Amniotic epithelial cell (primary cell): ENCODE measurements around the gene EIF4G3.
A peak's percentile ranks its signal among the peaks of the same experiment; 100 is the strongest.

Experiments used
- DNase-seq: peaks from one replicate; pipeline ENCODE4 v3.0.0-alpha.2; 2010; ENCODE audit warnings: low read depth

The EIF4G3 gene

DNA sequence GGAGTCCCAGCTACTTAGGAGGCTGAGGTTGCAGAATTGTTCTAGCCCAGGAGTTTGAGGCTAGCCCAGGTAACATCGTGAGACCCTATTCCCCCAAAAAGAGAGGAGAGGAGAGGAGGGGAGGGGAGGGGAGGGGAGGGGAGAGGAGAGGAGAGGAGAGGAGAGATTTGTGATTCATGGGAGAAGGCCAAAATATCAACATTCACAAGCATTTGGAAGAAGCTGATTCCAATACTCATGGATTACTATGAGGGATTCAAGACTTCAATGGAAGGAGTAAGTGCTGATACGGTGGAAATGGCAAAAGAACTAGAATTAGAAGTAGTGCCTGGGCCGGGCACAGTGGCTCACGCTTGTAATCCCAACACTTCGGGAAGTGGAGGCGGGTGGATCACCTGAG lies 187.8 kb downstream of the EIF4G3 start:
- no peak for DNase-seq

DNA sequence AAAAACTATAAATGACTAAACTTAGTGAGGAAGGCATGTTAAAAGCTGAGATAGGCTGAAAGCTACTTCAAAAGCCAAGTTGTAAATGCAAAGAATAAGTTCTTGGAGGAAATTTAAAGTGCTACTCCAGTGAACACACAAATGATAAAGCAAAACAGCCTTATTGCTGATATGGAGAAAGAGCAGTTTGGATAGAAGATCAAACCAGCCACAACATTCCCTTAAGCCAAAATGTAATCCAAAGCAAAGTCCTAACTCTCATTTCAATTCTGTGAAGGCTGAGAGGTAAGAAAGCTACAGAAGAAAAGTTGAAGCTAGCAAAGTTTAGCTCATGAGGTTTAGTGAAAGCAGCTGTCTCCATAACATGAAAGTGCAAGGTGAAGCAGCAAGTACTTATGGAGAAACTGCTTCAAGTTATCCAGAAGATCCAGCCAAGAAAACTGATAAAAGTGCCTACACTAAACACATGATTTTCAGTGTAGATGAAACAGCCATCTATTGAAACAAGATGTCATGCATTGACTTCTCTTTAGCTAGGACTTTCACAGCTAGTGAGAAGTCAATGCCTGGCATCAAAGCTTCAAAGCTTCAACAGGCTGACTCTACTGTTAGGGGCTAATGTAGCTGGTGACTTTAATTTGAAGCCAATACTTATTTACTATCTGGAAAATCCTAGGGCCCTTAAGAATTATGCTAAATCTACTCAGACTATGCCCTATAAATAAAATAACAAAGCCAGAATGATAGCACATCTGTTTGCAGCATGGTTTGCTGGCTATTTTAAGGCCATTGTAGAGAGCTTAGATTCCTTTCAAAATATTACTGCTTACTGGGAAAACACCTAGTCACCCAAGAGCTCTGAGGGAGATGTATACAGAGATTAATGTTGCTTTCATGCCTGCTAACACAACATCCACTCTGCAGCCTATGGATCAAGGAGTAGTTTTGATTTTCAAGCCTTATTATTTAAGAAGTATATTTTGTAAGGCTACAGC lies 188.6 kb downstream of the EIF4G3 start:
- DNase-seq = peak; percentile 24

DNA sequence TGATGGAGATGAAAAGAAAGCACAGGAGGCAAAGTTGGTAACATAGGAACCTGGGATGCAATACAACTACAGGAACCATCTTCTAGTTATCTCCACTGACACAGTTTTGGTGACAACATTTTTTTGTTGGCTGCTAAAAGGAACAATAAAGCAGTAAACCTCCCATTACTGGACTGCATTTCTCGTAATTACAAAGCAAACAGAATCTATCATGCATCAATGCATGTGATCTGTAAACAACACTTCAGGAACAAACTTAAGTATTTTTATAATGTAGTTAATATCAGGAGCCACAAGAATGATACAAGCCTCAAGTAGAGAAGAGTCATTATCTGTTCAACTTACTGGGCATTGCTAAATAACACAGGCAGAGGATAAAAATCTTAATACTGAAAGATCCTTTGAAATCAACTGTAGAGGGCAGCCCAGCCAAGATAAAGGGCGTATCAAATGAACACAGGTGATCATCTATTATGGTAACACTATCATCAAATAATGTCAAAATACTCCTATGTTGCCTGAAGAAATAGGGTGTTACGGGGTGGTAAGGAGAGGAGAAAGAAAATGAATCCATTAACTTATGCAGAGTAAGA lies 193.3 kb downstream of the EIF4G3 start:
- peak; percentile 10 for DNase-seq

DNA sequence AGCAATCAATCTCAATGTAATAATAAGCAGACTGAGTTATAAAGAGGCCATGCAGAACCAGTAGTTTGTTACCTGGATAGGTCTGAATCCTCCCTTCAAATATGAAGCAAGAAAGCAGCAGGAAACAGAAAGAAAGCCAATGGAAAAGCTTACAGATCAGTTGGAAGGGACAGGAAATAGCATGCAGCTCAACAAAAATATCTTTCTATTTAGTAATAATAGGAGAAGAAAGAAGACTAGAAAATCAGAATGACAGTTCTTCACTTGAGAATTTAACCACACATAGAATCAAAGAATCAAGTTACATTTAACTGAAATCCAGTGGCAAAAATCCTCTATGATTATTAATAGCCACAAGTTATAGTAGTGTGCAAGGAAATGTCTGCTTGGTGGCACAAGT lies 194.4 kb downstream of the EIF4G3 start:
- no peak for DNase-seq

DNA sequence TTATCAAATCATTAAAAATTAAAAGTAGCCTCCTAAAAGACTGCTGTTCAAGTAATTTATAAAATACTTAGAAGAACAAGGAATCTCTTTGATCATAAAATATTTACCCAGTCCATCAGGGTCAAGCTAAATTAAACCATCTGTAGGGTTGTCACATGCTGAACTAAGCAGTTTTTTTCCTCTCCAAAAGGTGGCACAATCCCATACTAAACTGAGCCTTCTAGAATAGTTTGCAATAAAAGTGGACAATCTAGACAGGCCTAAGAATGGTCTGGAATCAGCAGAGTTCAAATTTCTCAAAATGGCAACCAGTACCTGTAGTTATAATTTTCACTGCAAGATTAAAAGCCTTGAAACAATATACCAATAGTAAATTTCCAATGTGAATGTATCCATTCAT lies 194.8 kb downstream of the EIF4G3 start:
- peak; percentile 47 for DNase-seq

DNA sequence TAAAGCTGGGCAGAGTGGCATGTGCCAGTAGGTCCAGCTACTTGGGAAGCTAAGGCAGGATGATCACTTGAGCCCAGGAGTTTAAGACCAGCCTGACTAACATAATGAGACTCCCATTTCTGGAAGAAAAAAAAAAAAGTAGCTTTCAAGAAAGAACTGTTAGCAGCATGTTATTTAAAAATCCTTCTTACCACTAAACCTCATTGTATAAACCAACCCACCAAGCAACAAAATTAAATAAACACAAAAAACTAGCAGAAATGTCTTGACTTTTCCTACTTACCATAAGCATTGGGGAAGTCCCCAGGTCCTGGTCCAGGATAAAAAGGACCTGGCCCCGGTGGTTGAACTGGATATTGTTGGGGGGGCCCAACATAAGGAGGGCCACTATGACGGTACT lies 196.6 kb downstream of the EIF4G3 start:
- no peak for DNase-seq

DNA sequence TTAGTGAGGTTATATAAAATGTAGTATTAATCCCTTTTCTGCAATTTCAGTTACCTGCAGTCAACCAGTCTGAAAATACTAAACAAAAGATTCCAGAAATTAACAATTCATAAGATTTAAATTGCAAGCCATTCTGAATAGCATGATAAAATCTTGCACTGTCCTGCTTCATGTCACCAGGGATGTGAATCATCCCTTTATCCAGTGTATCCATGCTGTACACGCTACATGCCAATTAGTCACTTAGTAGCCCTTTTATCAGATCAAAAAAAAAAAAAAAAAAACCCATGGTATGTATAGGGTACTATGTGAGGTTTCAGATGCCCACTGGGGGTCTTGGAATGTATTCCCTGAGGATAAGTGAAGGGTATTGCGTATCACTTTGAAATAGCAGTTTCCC lies 198.3 kb downstream of the EIF4G3 start:
- DNase-seq = peak; percentile 48

DNA sequence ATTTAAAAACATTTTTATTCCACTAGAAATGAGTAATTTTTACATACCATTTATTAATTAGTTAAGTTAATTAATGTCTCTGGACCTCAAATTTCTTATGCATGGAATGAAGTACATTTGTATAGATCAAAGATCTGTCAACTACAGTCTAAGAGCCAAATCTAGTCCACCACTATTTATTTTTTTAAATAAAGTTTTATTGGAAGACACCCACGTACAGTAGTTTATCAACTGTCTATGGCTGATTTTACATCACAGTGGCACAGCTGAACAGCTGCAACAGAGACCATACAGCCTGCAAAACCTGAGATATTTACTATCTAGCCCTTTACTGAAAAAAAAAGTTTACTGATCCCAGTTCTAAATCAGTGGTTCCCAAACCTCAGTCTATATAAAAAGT lies 201.0 kb downstream of the EIF4G3 start:
- DNase-seq = no peak

DNA sequence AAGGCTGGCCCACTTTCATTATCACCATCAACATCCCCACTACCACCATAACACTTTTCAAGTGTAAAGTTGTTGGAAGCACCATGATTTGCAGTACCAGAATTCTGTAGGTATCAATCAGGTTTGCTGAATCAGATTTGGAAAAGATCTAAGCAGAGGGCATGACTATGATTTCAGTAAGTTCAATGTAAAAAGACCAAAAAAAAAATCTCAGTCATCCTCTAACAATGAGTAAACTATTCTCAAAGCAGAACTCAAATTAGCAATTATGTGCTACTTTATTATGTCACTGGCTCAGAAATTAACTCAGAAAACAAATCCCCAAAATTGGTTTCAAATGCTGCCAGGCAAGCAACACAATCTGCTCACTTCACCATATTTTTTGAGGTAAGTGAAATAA lies 201.7 kb downstream of the EIF4G3 start:
- DNase-seq = no peak

DNA sequence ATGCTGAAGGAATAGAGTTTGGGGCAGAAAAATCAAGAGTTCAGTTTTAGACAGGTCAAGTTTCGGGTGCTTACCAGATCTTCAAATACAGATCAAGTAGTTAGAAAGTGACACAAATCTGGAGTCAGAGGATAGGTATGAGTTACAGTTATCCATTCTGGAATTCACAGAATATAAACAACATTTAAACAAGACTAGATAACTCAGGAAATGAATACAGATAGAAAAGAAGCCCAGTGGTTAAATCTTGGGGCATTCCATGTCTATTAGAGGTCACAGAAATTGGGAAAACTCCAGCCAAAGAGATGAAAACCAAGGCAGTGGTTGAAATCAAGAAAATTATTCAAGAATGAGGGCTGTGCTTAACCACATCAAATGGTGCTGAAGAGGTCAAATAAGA lies 202.6 kb downstream of the EIF4G3 start:
- peak; percentile 55 for DNase-seq

DNA sequence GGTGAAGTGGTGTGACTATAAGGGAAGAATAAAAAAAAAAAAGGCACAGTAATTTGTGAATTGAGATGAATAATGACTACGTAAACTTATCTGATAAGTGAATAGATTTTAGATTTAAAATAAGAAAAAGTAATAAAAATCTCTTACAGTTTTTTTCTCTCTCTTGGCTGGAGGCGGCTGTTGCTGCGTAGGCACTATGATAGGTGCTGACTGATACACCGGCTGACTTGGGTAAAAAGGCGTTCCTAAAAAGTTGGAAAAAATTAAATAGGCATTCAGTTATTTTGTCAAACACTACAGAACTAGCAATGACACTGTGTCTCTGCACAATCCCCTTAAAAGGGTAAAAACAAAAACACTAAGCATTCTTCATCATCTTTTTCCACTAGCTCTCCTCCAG lies 203.8 kb downstream of the EIF4G3 start:
- DNase-seq = no peak

DNA sequence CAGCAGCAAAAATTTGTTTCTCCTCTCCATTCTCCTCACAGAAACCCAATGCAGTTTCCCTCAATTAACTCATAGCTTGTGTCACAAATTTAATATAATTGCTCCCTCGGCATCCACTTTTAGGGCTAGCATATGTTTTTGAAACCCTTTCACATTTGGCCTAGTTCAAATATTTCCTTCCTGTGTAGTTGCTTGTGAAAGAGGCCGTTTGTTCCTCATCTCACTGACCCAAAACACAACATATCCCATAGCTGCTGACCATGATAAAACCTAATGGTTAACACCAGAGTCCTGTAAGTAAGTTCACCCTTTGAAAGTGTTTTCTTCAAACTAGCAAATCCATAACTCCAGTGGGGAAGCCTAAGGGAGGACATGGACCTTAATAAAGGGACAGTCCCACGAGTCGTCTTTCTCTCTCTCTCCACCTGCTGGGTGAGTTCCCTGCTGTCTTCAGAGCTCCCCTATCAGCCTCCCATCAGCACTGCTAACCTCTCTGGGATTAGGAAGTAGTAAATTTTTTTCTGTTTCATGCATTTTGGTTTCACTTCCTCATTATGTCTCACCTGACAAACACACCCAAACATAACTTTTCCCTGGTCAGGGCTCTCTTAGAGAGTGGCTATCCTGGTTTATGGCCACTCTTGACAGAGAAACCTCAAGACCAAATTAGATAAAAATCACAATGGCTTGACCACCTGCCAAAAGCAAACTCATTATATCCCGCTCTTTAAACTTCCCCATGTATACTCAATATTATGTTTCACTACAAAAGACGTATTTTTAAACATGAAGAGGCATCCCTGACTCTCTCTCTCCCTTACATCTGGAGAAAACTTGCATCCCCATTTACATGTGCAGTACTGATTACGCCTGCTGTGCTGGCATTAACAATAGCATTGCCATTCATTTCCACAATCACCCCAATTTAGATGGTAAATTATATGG lies 211.9 kb downstream of the EIF4G3 start:
- no peak for DNase-seq

DNA sequence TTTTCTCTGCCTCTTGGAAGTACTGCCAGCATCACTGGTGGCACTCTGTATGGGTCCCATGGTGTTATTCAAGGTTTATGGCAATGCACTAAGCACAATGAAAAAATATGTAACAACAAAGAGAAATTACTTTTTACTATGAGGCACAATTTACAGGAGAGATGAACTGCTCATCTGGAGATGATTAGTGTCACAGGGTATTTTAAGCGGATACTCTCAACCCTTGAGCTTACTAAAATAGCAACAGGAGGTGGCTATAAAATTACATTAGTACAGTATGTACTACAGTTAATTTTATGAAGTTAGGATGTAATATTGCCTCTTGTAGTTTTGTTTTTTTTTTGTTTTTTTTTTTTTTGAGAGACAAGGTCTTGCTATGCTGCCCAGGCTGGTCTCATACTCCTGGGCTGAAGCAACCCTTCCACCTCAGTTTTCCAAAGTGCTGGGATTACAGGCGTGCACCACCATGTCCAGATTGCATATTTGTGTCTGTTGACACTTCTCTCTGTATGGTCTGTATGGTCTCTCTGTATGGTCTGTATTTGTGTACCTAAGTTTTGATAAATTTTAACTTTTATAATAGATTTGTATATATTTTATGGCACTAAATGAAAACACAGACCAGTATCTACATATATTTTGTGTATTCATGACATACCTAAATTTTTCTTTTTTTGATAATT lies 214.0 kb downstream of the EIF4G3 start:
- DNase-seq = no peak

DNA sequence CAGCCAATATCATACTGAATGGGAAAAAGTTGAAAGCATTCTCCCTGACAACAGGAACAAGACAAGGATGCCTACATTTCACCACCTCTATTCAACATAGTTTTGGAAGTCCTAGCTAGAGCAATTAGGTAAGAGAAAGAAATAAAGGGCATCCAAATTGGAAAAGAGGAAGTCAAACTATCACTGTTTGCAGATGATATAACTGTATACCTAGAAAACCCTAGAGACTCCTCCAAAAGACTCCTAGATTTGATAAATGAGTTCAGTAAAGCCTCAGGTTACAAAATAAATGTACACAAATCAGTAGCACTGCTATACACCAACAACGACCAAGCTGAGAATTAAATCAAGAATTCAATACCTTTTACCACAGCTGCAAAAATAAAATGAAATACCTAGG lies 218.3 kb downstream of the EIF4G3 start:
- DNase-seq = no peak

DNA sequence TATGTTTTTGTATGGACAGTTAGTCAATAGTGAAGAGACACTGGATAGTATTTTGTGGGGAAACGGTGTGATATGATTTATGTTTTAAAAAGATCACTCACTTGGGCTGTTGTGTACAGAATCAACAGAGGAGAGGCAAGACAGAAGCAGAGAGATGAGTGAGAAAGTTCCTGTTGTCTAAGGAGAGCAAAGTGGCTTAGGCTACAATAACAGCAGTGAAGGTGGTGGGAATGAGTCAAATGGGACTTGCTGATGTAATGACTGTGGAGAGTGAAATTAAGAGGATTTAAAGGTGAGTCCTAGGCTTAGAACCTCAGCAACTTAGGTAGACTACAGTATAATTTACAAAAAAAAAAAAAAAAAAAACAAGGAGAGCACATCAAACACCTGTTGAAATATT lies 220.4 kb downstream of the EIF4G3 start:
- DNase-seq = no peak

DNA sequence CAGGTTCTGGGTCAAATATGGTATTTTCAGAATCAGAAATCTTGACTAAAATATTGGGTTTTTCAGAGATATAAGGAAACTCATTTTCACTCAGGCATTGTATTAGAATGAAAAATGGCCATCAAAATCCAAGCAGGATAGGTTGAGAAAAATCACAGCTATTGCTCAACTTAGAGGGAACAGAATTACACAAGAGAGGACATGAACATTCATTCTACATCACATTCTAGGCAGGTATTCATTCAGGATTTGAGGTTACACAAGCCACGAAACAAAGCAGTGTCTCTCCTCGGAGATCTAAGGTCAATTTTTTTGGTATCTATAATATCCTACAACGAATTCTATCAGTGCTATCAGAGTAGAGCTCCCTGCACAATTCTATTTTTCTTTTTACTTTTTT lies 226.0 kb downstream of the EIF4G3 start:
- DNase-seq = peak; percentile 72

DNA sequence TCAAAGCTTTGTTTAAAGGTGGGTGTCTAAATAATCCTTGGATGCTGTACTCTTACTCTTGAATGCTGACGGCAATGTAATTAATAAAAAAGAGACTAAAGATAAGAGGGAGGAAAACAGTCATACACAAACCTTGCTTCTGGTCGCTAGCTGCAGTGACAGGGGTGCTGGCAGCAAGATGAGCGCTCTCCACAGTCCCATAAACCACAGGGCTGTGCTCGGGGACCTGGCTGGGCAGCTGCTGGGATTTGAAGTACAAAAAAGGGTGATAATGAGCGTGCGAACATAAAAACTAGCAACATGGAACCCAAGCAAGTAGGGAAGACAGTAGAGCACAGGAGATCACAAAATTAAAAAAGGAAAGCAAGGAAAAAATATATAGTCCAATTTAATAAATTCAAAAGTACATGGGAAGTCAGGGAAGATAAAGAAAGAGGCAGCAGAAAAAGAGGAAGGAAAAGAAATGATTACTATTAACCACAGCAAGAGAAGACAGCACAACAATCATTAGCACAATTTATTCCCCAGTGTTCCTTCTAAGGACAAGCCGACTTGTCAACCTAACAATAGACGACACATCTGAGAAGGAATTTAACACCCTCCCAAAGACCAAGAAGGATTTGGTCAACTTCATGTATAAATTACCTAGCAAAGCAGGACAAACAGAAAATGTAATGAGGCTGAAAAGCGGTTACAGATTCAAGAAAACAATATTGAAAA lies 226.7 kb downstream of the EIF4G3 start:
- DNase-seq = no peak

DNA sequence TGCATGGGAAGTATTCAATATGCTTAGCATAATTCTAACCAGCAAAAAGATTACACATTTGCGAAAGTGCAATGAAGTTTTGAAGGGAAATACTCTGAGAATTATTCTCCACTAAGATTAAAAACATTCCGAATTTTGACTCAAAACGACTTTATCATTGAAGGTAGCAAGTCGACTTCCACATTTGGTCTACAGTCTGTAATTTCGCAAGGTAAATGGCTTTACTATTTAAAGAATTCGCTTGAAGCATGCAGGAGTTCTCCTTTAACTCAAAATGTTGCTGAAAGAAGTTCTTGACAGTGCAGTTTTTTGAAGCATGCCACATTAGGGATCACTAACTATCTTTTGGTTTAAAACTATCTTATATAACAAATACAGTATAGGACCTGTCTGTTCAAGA lies 228.6 kb downstream of the EIF4G3 start:
- DNase-seq = peak; percentile 32

DNA sequence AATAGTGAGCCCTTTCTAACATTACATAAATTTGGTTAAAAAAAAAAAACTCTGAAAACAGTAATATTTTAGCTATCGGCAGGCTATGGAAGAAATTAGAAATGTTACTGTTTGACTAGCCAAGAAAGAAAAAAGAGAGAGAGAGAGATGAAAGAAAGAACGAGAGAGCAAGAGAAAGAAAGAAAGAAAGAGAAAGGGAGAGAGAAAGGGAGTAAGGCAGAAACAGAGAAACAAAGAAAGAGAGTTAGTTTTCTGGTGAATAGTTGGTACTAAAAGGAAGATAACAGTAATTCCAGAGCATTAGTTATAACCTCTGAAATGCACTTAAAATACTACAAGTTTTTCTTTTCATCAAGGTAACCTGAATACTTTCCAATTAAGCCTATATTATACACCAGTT lies 229.3 kb downstream of the EIF4G3 start:
- no peak for DNase-seq

DNA sequence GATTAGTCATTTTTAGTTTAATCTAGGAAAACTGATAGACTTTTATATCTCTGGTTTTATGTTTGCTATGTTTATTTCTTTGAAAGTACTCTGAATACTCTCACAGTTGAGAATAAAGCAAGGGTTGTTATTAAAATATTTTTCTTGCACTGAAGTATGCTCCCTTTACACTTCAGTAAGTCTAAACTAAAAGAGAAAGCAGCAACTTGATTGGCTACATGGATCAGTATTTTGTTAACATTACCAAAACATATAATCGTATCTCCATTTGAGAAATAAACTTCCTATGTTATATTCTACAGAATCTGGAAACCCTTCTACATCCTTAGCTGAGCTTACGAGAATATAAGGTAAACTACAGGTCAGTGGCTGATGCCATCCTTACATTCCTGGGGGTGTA lies 240.1 kb downstream of the EIF4G3 start:
- DNase-seq = no peak

DNA sequence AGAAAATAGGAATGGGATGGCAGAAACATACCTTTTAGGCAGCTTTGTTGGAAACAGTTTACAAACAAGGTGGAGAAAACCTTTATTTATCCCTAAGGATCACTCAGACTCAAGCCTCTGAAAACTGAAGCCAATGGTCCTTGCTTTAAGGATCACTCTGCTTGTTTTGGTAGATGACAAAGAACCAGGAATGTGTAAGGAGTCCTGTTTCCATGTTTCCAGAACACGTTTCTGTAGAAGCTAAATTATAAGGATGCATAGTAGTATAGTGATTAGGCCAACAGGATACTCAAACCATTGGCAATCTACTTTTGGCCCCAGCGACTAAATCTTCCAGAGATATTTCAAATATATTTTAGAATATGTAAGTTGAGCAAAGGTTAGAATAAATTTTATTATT lies 240.5 kb downstream of the EIF4G3 start:
- DNase-seq = no peak
